Measurements from ENCODE around the gene LRCH1. TPM values are rescaled to one million over a fixed set of nuclear protein-coding genes. Genes with fewer than 3 reads are reported as not detected.
"Not testable (repeated sequence)": the region's sequence is repeated elsewhere in the genome, so short reads cannot be mapped to it uniquely, and the experiment has no call there.

The LRCH1 gene
- total RNA-seq, 4 donors from 2014 or later: 54.3 to 72.2 (median 57.4) TPM

DNA sequence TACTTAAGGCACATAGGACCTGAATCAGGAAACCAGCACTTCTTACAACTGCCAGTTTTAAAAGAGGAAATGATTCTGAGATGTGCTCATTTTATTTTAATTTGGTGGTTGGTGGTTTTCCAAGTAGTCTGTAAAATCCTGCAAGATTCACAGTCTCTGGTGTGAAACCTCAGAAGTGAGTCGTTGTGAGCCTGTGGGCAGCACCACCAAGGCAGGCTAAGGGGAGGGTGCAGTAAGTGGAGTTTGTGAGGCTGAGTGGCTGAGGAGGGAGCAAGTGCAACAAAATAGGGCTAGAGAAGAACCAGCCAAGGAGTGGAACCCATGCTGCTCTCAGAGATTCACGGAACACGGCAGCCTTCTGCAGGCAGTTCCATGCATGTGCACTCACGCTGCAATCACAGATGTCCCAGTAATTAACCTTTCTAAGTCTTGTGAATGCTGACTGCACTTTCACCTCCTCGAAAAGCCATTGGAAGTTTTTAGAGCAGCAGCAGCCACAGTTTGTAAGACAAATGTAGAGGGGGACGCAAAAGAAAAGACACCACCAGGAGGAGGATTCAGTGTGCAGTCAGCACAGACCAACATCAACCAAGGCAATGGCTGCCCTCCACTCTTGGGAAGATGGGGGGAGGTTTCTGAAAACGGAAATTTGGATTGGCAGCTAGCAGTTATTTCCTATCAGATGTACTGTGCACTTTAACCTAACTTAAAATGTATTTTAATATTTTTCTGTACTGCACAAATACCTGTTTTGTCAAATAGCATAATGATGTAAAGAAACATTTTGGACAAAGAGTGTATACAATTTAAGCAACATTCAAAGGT is 199.1 kb downstream of the LRCH1 start:
- 46 to 71% methylated on average over 3 to 7 of the region's 7 CpGs for WGBS, 2 donors (ENCODE audit: low coverage in 1 of 2)
- ATAC-seq: peak; percentile 46
- H3K36me3 ChIP-seq: peaks cover 4 to 55% of the 10 kb centered on the region in 2 donors
- H3K9me3 ChIP-seq: no peaks in the 10 kb centered on the region
- no peaks in the 10 kb centered on the region for H3K27me3 ChIP-seq
- H3K27ac ChIP-seq: no peak overlapping the region
- H3K4me1 ChIP-seq: peaks cover 0 to 3% (median 0%) of the 10 kb centered on the region in 3 donors
- H3K4me3 ChIP-seq: no peak overlapping the region
- no peak for TF ChIP-seq CTCF (IDR thresholded peaks at IDR 0.05)
- TF ChIP-seq POLR2A (IDR thresholded peaks at IDR 0.05): no peak
- TF ChIP-seq EP300 (IDR thresholded peaks at IDR 0.05): no peak
- TF ChIP-seq POLR2AphosphoS5 (IDR thresholded peaks at IDR 0.05): no peak

- H3K36me3 ChIP-seq: peaks cover 4 to 47% of the 10 kb centered on the region in 2 donors
- no peak for TF ChIP-seq CTCF (IDR thresholded peaks at IDR 0.05)
- no peak for TF ChIP-seq POLR2AphosphoS5 (IDR thresholded peaks at IDR 0.05)
- no peak for TF ChIP-seq POLR2A (IDR thresholded peaks at IDR 0.05)
- no peak for TF ChIP-seq EP300 (IDR thresholded peaks at IDR 0.05)
- WGBS, 2 donors (ENCODE audit: low coverage in 1 of 2): 73 to 82% methylated on average over 5 of the region's 5 CpGs
These were observed 200.2 kb downstream of the LRCH1 start for GRCh38 chr13:46753137-46753536.

DNA sequence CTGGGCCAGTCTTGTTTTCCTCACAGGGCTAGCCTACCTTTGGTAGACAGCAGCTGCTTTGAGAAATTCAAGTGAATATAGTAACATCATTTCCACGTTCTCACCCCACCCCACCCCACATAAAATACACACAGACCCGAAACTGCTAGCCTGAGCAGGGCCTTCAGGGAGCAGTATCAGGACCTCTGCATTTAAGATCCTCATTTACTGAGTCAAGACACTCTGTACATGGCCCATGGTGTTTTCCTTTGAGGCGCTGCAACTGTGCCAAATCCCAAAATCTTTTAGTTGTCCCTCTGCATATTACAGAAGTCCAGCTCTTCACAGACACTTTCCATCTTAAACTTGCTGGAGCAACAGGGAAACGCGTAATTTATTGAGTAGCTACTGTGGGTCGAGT is 200.9 kb downstream of the LRCH1 start:
- Histone ChIP-seq H3K27ac (no peak overlapping the region), H3K27me3 (no peaks in the 10 kb centered on the region), H3K9me3 (no peaks in the 10 kb centered on the region), H3K36me3 (peaks cover 4 to 39% of the 10 kb centered on the region in 2 donors), H3K4me3 (no peak overlapping the region), H3K4me1 (peaks cover 0 to 8% (median 0%) of the 10 kb centered on the region in 3 donors)
- TF ChIP-seq EP300 (IDR thresholded peaks at IDR 0.05) (no peak), POLR2AphosphoS5 (IDR thresholded peaks at IDR 0.05) (no peak), POLR2A (IDR thresholded peaks at IDR 0.05) (no peak), CTCF (IDR thresholded peaks at IDR 0.05) (no peak)
- no peak for ATAC-seq
- 73 to 90% methylated on average over 2 to 3 of the region's 6 CpGs for WGBS, 2 donors (ENCODE audit: low coverage in 1 of 2)

More at GRCh38 chr13:46753137-46753536, 200.2 kb downstream of the LRCH1 start:
- ATAC-seq: no peak
- no peak overlapping the region for H3K4me3 ChIP-seq
- H3K9me3 ChIP-seq: no peaks in the 10 kb centered on the region
- peaks cover 0 to 8% (median 0%) of the 10 kb centered on the region in 3 donors for H3K4me1 ChIP-seq
- H3K27me3 ChIP-seq: no peaks in the 10 kb centered on the region
- H3K27ac ChIP-seq: no peak overlapping the region

DNA sequence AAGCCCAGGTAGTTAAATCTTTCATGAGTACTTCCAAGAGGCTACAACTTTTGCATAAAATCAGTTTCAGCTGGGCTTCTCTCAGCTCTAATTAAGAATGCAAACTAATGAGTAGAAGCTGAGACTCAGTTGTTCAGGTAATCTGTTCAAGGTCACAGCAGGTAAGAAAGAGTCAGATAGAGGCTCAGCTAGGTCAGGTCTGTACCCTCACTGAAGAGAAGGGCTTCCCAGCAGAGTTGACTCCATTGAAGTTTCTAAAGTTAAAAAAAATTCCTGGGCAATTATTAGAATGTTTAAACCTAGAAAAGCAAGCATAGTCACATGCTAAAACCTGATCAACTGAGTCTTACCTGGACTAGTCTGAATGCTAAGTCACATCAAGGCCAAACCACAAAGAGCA is 201.8 kb downstream of the LRCH1 start:
- ATAC-seq: no peak
- H3K9me3 ChIP-seq: no peaks in the 10 kb centered on the region
- H3K36me3 ChIP-seq: peaks cover 4 to 32% of the 10 kb centered on the region in 2 donors
- TF ChIP-seq POLR2AphosphoS5 (IDR thresholded peaks at IDR 0.05) (no peak), POLR2A (IDR thresholded peaks at IDR 0.05) (no peak), CTCF (IDR thresholded peaks at IDR 0.05) (no peak), EP300 (IDR thresholded peaks at IDR 0.05) (no peak)
- H3K4me3 ChIP-seq: no peak overlapping the region
- peaks cover 0 to 8% (median 0%) of the 10 kb centered on the region in 3 donors for H3K4me1 ChIP-seq
- no peak overlapping the region for H3K27ac ChIP-seq
- no peaks in the 10 kb centered on the region for H3K27me3 ChIP-seq

DNA sequence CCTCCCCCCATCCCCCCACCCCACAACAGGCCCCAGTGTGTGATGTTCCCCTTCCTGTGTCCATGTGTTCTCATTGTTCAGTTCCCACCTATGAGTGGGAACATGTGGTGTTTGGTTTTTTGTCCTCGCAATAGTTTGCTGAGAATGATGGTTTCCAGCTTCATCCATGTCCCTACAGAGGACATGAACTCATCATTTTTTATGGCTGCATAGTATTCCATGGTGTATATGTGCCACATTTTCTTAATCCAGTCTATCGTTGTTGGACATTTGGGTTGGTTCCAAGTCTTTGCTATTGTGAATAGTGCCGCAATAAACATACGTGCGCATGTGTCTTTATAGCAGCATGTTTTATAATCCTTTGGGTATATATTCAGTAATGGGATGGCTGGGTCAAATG is 202.5 kb downstream of the LRCH1 start:
- H3K27me3 ChIP-seq, H3K27ac ChIP-seq, H3K4me3 ChIP-seq, H3K4me1 ChIP-seq, H3K9me3 ChIP-seq, ATAC-seq: not testable (repeated sequence)
- 85% methylated on average over 3 of the region's 5 CpGs; no CpG with 5 or more reads in 1 of the 2 donors for WGBS, 2 donors (ENCODE audit: low coverage in 1 of 2)
- peaks cover 3 to 26% of the 10 kb centered on the region in 2 donors for H3K36me3 ChIP-seq
